ENCODE data around the gene HTRA2. TPM values are rescaled to one million over a fixed set of nuclear protein-coding genes. Genes with fewer than 3 reads are reported as not detected.

The HTRA2 gene
- total and polyA plus RNA-seq, 9 of the 15 experiments (the other 6 are each of a cell fraction or from before 2014, with no cell fraction given): 54.2 to 71.2 (median 65.8) TPM

GRCh38 chr2:74530239-74531187, 780 bp downstream of the HTRA2 start (continued):
- TF ChIP-seq PHF8 (IDR thresholded peaks at IDR 0.05; ENCODE audit: borderline replicate concordance, low read length) (peak; percentile 49; the same call in 1 of the 2 replicates), ZNF347 (CRISPR knock-in tag; IDR thresholded peaks at IDR 0.05; ENCODE audit: low read depth) (no peak), KDM5B (IDR thresholded peaks at IDR 0.05; ENCODE audit: insufficient replicate concordance, low read depth, low read length) (peak; percentile 46), TRIM24 (IDR thresholded peaks at IDR 0.05) (peak in 1 of 2 experiments; percentile 59; a peak in 2 of 4 replicates), POLR2A (conservative IDR thresholded peaks at IDR 0.05) (peak; percentile 79), ELF1 (tag; IDR thresholded peaks at IDR 0.05) (0 out of 2 replicates have a peak, but pooled peaks have one; percentile 21), SMAD4 (CRISPR knock-in tag; conservative IDR thresholded peaks at IDR 0.05) (peak; percentile 73), CREM (IDR thresholded peaks at IDR 0.05; ENCODE audit: low read depth) (peak; percentile 73), SAFB (IDR thresholded peaks at IDR 0.05; ENCODE audit: borderline replicate concordance, low read depth, low read length) (peak; percentile 55; the same call in 1 of the 2 replicates), LCOR (CRISPR knock-in tag; IDR thresholded peaks at IDR 0.05) (peak; percentile 75), SRSF3 (IDR thresholded peaks at IDR 0.05; ENCODE audit: insufficient read depth, low read length) (0 out of 2 replicates have a peak, but pooled peaks have one; percentile 49), MXI1 (IDR thresholded peaks at IDR 0.05; ENCODE audit: low read depth, low read length) (0 out of 2 replicates have a peak, but pooled peaks have one; percentile 48), CBFA2T3 (IDR thresholded peaks at IDR 0.05) (peak; percentile 93), NKRF (IDR thresholded peaks at IDR 0.05; ENCODE audit: borderline replicate concordance) (peak; percentile 84), ZNF24 (IDR thresholded peaks at IDR 0.05) (no peak), SMARCA4 (IDR thresholded peaks at IDR 0.05) (peak; percentile 67), HDAC3 (IDR thresholded peaks at IDR 0.05; ENCODE audit: borderline replicate concordance, partially characterized antibody) (peak; percentile 48)

All from K562 (cell line).